Measurements from ENCODE around the gene ZBTB21. TPM values are rescaled to one million over a fixed set of nuclear protein-coding genes. Genes with fewer than 3 reads are reported as not detected.

Gene ZBTB21
- total and polyA plus RNA-seq, 9 of the 15 experiments (the other 6 are each of a cell fraction or from before 2014, with no cell fraction given): 2.2 to 15.2 (median 8.7) TPM

DNA sequence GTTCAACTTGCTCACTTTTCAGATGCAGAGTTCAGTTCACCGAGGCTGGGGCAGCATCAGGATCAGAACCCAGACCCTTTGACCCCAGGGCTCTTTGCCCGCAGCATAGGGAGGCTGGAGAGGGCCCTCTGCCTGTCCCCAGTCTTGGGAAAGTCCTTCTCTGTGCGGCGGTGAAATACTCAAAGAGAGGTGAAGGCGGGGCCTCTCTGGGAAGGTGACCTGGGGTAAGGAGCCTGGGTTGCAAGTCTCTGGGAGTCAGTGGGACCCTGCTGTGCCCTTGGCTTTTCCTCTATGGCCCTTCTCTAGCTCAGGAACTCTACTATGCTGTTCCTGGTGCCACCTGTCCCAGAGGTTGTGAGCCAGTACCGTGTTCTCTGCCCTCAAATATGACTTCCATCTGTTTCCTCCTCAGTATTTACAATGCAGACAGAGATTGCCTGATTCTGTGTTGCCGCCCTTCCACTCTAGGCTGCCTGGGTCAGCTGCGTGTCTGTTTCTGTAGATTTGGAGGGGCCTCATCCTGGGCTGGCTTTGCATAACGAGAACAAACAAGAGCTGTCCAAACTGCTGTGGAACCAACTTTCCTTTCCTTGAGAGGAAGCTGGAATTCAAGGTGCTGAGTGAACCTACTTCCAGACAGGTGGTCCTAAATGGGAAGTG lies 18.7 kb upstream of the ZBTB21 start:
- FAIRE-seq (no peak), DNase-seq (ENCODE audit: extremely low read depth in 1 of 4, low spot score in 3 of 4) (no peak), ATAC-seq (peak; percentile 14; the same call in 2 of the 3 replicates)
- Histone ChIP-seq H3K27ac (ENCODE audit: extremely low read depth, low read depth, low read length) (no peak overlapping the region), H2AFZ (ENCODE audit: low read depth, low read length) (no peak overlapping the region), H3K4me2 (ENCODE audit: insufficient read depth, low read length) (no peak overlapping the region), H3K4me1 (replicated peaks in 1 of 2; ENCODE audit: control insufficient read depth in 2 of 2, insufficient read depth in 2 of 2, low read length in 2 of 2) (peaks cover 0 to 3% of the 10 kb centered on the region in 2 experiments; a peak in 1 of 5 replicates), H3K9me3 (replicated peaks; ENCODE audit: control insufficient read depth, insufficient read depth, low read depth, low read length) (no peaks in the 10 kb centered on the region), H3K36me3 (ENCODE audit: control insufficient read depth, insufficient read depth, low read length) (no peaks in the 10 kb centered on the region), H3K9me1 (ENCODE audit: control insufficient read depth, insufficient read depth, low read length) (no peaks in the 10 kb centered on the region), H3K4me3 (no peak overlapping the region), H3K27me3 (ENCODE audit: control insufficient read depth in 2 of 2, insufficient read depth in 2 of 2, low read length in 2 of 2) (peaks cover 60 to 74% of the 10 kb centered on the region in 2 experiments), H3K79me2 (ENCODE audit: control insufficient read depth, insufficient read depth, low read length) (no peaks in the 10 kb centered on the region), H4K20me1 (replicated peaks; ENCODE audit: control insufficient read depth, insufficient read depth, low read length) (peaks cover 13% of the 10 kb centered on the region; the same call in 1 of the 2 replicates), H3K9ac (ENCODE audit: insufficient read depth in 1 of 2, low read depth in 2 of 2, low read length in 2 of 2) (no peak overlapping the region)
- in situ Hi-C loops (cut with MboI) (no loop called here), intact Hi-C loops (cut with micrococcal nuclease) (loop anchor here (10.0 kb wide), 1 partner anchor 56 kb away; no protein-coding TSS in a partner anchor)
- no TSS peak for BruUV-seq (replicated peaks)
- CTCF ChIA-PET (ENCODE audit: low intra/inter-chr PET ratio): no interaction called here
- under 1% methylated on average over 9 of the region's 9 CpGs for WGBS (ENCODE audit: insufficient coverage, low coverage, missing lambda C conversion rate)
- TF ChIP-seq BCL6 (CRISPR knock-in tag; IDR thresholded peaks at IDR 0.05) (no peak), RBBP5 (IDR thresholded peaks at IDR 0.05; ENCODE audit: borderline replicate concordance, insufficient read depth, low read length, poor library complexity, severe bottlenecking) (no peak), ZNF316 (IDR thresholded peaks at IDR 0.05) (no peak), CHD2 (IDR thresholded peaks at IDR 0.05; ENCODE audit: low read depth, low read length) (no peak), IFI16 (CRISPR knock-in tag; IDR thresholded peaks at IDR 0.05) (no peak), GABPB1 (CRISPR knock-in tag; IDR thresholded peaks at IDR 0.05) (no peak), HDGF (IDR thresholded peaks at IDR 0.05) (no peak), TAF15 (IDR thresholded peaks at IDR 0.05; ENCODE audit: low read depth, low read length) (no peak), PTBP1 (IDR thresholded peaks at IDR 0.05; ENCODE audit: low read depth, low read length) (no peak), ATF1 (CRISPR knock-in tag; IDR thresholded peaks at IDR 0.05) (no peak), ATF1 (tag; IDR thresholded peaks at IDR 0.05) (no peak), MEIS2 (IDR thresholded peaks at IDR 0.05; ENCODE audit: partially characterized antibody) (no peak), FOS (IDR thresholded peaks at IDR 0.05; ENCODE audit: extremely low read depth, insufficient read length) (no peak), HDAC2 (IDR thresholded peaks at IDR 0.05) (no peak), MCM5 (IDR thresholded peaks at IDR 0.05; ENCODE audit: low read depth) (no peak)
- TF ChIP-seq, protein P1, sequence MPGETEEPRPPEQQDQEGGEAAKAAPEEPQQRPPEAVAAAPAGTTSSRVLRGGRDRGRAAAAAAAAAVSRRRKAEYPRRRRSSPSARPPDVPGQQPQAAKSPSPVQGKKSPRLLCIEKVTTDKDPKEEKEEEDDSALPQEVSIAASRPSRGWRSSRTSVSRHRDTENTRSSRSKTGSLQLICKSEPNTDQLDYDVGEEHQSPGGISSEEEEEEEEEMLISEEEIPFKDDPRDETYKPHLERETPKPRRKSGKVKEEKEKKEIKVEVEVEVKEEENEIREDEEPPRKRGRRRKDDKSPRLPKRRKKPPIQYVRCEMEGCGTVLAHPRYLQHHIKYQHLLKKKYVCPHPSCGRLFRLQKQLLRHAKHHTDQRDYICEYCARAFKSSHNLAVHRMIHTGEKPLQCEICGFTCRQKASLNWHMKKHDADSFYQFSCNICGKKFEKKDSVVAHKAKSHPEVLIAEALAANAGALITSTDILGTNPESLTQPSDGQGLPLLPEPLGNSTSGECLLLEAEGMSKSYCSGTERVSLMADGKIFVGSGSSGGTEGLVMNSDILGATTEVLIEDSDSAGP (CRISPR knock-in tag; IDR thresholded peaks at IDR 0.05): no peak
- TF ChIP-seq, protein P2, sequence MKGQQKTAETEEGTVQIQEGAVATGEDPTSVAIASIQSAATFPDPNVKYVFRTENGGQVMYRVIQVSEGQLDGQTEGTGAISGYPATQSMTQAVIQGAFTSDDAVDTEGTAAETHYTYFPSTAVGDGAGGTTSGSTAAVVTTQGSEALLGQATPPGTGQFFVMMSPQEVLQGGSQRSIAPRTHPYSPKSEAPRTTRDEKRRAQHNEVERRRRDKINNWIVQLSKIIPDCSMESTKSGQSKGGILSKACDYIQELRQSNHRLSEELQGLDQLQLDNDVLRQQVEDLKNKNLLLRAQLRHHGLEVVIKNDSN (CRISPR knock-in tag; IDR thresholded peaks at IDR 0.05): no peak
- TF ChIP-seq, protein P3, sequence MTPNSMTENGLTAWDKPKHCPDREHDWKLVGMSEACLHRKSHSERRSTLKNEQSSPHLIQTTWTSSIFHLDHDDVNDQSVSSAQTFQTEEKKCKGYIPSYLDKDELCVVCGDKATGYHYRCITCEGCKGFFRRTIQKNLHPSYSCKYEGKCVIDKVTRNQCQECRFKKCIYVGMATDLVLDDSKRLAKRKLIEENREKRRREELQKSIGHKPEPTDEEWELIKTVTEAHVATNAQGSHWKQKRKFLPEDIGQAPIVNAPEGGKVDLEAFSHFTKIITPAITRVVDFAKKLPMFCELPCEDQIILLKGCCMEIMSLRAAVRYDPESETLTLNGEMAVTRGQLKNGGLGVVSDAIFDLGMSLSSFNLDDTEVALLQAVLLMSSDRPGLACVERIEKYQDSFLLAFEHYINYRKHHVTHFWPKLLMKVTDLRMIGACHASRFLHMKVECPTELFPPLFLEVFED (CRISPR knock-in tag; conservative IDR thresholded peaks at IDR 0.05): no peak
- TF ChIP-seq, protein P4, sequence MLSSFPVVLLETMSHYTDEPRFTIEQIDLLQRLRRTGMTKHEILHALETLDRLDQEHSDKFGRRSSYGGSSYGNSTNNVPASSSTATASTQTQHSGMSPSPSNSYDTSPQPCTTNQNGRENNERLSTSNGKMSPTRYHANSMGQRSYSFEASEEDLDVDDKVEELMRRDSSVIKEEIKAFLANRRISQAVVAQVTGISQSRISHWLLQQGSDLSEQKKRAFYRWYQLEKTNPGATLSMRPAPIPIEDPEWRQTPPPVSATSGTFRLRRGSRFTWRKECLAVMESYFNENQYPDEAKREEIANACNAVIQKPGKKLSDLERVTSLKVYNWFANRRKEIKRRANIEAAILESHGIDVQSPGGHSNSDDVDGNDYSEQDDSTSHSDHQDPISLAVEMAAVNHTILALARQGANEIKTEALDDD (IDR thresholded peaks at IDR 0.05): no peak
- POLR2A ChIA-PET: interaction anchor here (0.6 to 1.2 kb wide), 3 partner anchors 11 to 192 kb away, joined by 3 to 4 read pairs (median 4); no protein-coding TSS in a partner anchor

Measured in K562 (cell line).